PFSK-1 (cell line): ENCODE data around the gene ADNP2.

ENCODE experiments used
- REST ChIP-seq, 2 experiments: IDR thresholded peaks; 2 replicates each; pipeline versions ENCODE4 v1.6.1 to v1.8.0; 2011 to 2012; ENCODE audit warnings: low read depth in 2 of 2, low read length in 2 of 2, control low read depth in 1 of 2, inconsistent platforms in 1 of 2, mild to moderate bottlenecking in 1 of 2, moderate library complexity in 1 of 2; ENCODE audit not compliant: insufficient read depth in 1 of 2
- TAF1 ChIP-seq: IDR thresholded peaks from 2 replicates; pipeline ENCODE4 v1.6.1; 2012; ENCODE audit warnings: low read length, control low read depth, borderline replicate concordance; ENCODE audit not compliant: insufficient read depth

GRCh38 chr18:80076379-80076778, 32.7 kb upstream of the ADNP2 start:
- TF ChIP-seq TAF1 (no peak), REST (IDR thresholded peaks at IDR 0.05; ENCODE audit: insufficient read depth in 1 of 2, low read depth in 2 of 2, low read length in 2 of 2) (no peak)
